SK-N-SH treated with all-trans-retinoic acid at 6 μM for 48 hours (cell line): ENCODE results near the gene PAXX.

Source experiments
- ATAC-seq: fragments of 200-7000 bp; cut with Tn5 transposase; 3 replicates; pipeline ENCODE4 v1.9.1; 2020; ENCODE audit warnings: mild to moderate bottlenecking, moderate library complexity
- ARNTL ChIP-seq: fragments of 450-650 bp; formaldehyde crosslinking; IDR thresholded peaks from 2 replicates; pipeline ENCODE4 v1.5.0; 2020; ENCODE audit warnings: low read depth, mild to moderate bottlenecking, moderate library complexity, borderline replicate concordance
- BACH2 ChIP-seq: fragments of 250-450 bp; sonication (Bioruptor Pico); IDR thresholded peaks from 2 replicates; pipeline ENCODE4 v1.9.0; 2021; ENCODE audit warnings: mild to moderate bottlenecking, borderline replicate concordance
- CREB5 ChIP-seq: fragments of 250-450 bp; sonication (Bioruptor Pico); IDR thresholded peaks from 2 replicates; pipeline ENCODE4 v1.5.1; 2020; ENCODE audit warnings: low read depth, mild to moderate bottlenecking, moderate library complexity
- CSDC2 ChIP-seq: fragments of 250-450 bp; sonication (Bioruptor Pico); IDR thresholded peaks from 2 replicates; pipeline ENCODE4 v1.5.0; 2020; ENCODE audit warnings: mild to moderate bottlenecking, moderate library complexity
- CSRNP3 ChIP-seq: fragments of 250-450 bp; sonication (Bioruptor Pico); IDR thresholded peaks from 2 replicates; pipeline ENCODE4 v1.5.1; 2021; ENCODE audit warnings: mild to moderate bottlenecking, moderate library complexity
- GLIS3 ChIP-seq: fragments of 250-450 bp; sonication (Bioruptor Pico); IDR thresholded peaks from 2 replicates; pipeline ENCODE4 v1.5.0; 2020; ENCODE audit warnings: mild to moderate bottlenecking, moderate library complexity
- ISL1 ChIP-seq: fragments of 250-450 bp; sonication (Bioruptor Pico); IDR thresholded peaks from 2 replicates; pipeline ENCODE4 v2.1.2; 2022; ENCODE audit warnings: mild to moderate bottlenecking, moderate library complexity
- OSR1 ChIP-seq: fragments of 250-450 bp; sonication (Bioruptor Pico); IDR thresholded peaks from 2 replicates; pipeline ENCODE4 v1.8.0; 2022; ENCODE audit warnings: moderate library complexity, mild to moderate bottlenecking, inconsistent platforms
- PATZ1 ChIP-seq: fragments of 250-450 bp; sonication (Bioruptor Pico); IDR thresholded peaks from 2 replicates; pipeline ENCODE4 v1.8.0; 2020; ENCODE audit warnings: mild to moderate bottlenecking, moderate library complexity, borderline replicate concordance
- PPARA ChIP-seq: fragments of 250-450 bp; sonication (Bioruptor Pico); IDR thresholded peaks from 2 replicates; pipeline ENCODE4 v1.5.0; 2020; ENCODE audit warnings: mild to moderate bottlenecking, borderline replicate concordance
- RARB ChIP-seq: fragments of 250-450 bp; sonication (Bioruptor Pico); IDR thresholded peaks from 2 replicates; pipeline ENCODE4 v1.8.0; 2021; ENCODE audit warnings: mild to moderate bottlenecking, moderate library complexity
- SNAI2 ChIP-seq: fragments of 250-450 bp; sonication (Bioruptor Pico); IDR thresholded peaks from 2 replicates; pipeline ENCODE4 v1.5.0; 2020; ENCODE audit warnings: mild to moderate bottlenecking, moderate library complexity
- TCF4 ChIP-seq: fragments of 250-450 bp; sonication (Bioruptor Pico); IDR thresholded peaks from 2 replicates; pipeline ENCODE4 v1.8.0; 2021; ENCODE audit warnings: mild to moderate bottlenecking, moderate library complexity, borderline replicate concordance
- TOX ChIP-seq: fragments of 250-450 bp; sonication (Bioruptor Pico); IDR thresholded peaks from 2 replicates; pipeline ENCODE4 v1.8.0; 2021; ENCODE audit warnings: mild to moderate bottlenecking, moderate library complexity, borderline replicate concordance
- TSHZ2 ChIP-seq: fragments of 250-450 bp; sonication (Bioruptor Pico); IDR thresholded peaks from 2 replicates; pipeline ENCODE4 v1.5.0; 2020; ENCODE audit warnings: mild to moderate bottlenecking, moderate library complexity
- ZC3H10 ChIP-seq: fragments of 250-450 bp; sonication (Bioruptor Pico); IDR thresholded peaks from 2 replicates; pipeline ENCODE4 v1.5.1; 2021; ENCODE audit warnings: mild to moderate bottlenecking, moderate library complexity
- ZFP3 ChIP-seq: fragments of 250-450 bp; sonication (Bioruptor Pico); IDR thresholded peaks from 2 replicates; pipeline ENCODE4 v1.5.0; 2020; ENCODE audit warnings: mild to moderate bottlenecking, moderate library complexity
- ZFP30 ChIP-seq: fragments of 450-650 bp; formaldehyde crosslinking; IDR thresholded peaks from 2 replicates; pipeline ENCODE4 v1.5.0; 2022; ENCODE audit warnings: mild to moderate bottlenecking, moderate library complexity
- ZNF565 ChIP-seq: fragments of 450-650 bp; formaldehyde crosslinking; conservative IDR thresholded peaks from 2 replicates; pipeline ENCODE4 v1.5.0; 2020; ENCODE audit warnings: low read depth, mild to moderate bottlenecking, moderate library complexity
- ZNF8 ChIP-seq: fragments of 450-650 bp; formaldehyde crosslinking; IDR thresholded peaks from 2 replicates; pipeline ENCODE4 v1.5.0; 2020; ENCODE audit warnings: mild to moderate bottlenecking, moderate library complexity

PAXX gene

GRCh38 chr9:137026828-137027227 is 34.6 kb downstream of the PAXX start:
- TF ChIP-seq ARNTL (CRISPR knock-in tag) (no peak), PPARA (CRISPR knock-in tag) (no peak), ZNF8 (CRISPR knock-in tag) (no peak), BACH2 (no peak), ZC3H10 (no peak), TSHZ2 (CRISPR knock-in tag) (no peak), ZFP3 (CRISPR knock-in tag) (no peak), ZFP30 (CRISPR knock-in tag) (no peak), TOX (no peak), CREB5 (CRISPR knock-in tag) (no peak)
- TF ChIP-seq, all 23 proteins: peak for 0
- ATAC-seq = no peak

- TF ChIP-seq GLIS3 = no peak
- no peak for TF ChIP-seq CREB5 (CRISPR knock-in tag)
- TF ChIP-seq SNAI2 (CRISPR knock-in tag) = no peak
- TF ChIP-seq CSRNP3 (CRISPR knock-in tag) = no peak
- no peak for TF ChIP-seq RARB (CRISPR knock-in tag)
- no peak for TF ChIP-seq CSDC2 (CRISPR knock-in tag)
- TF ChIP-seq OSR1 (CRISPR knock-in tag) = no peak
- TF ChIP-seq PATZ1 (CRISPR knock-in tag) = no peak
- ATAC-seq = peak; percentile 5; the same call in 1 of the 3 replicates
Observed at GRCh38 chr9:137027369-137028262, 35.4 kb downstream of the PAXX start, which contains the start of gene ABCA2. Gene ABCA2 (minus strand): TSS chr9:137028237. CDS start chr9:137028140, 97 bp downstream.

GRCh38 chr9:137028263-137029057 is 36.2 kb downstream of the PAXX start:
- ATAC-seq = peak; percentile 57
- TF ChIP-seq ZNF8 (CRISPR knock-in tag) (no peak), ISL1 (CRISPR knock-in tag) (no peak), ZNF565 (CRISPR knock-in tag) (no peak), TCF4 (CRISPR knock-in tag) (no peak), GLIS3 (no peak), ZFP3 (CRISPR knock-in tag) (no peak), RARB (CRISPR knock-in tag) (no peak)
